GM19397 (cell line): ENCODE data around the gene SPTA1.

Experiments
- ATAC-seq: cut with Tn5 transposase; IDR thresholded peaks from one replicate; pipeline ENCODE4 v1.9.1; 2021; ENCODE audit warnings: mild to moderate bottlenecking, moderate library complexity; ENCODE audit not compliant: unreplicated experiment

SPTA1 gene

DNA sequence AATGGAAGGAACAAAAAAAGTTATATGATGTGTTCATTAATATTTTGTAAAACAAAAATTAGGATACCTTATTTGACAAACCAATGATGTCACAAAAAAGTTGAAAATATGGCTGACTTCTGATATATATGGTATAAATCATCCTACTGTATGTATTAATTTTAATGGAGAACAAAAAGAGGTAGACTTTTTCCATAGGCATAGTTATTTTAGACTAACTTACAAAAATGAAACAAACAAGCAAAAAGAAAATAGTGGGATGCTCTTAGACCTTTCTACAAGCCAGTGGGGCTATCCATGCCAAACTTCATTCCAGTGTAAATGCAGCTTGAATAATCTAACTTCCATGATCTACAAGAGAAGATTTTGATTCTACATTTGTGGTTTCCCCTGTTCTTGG is 522 bp upstream of the SPTA1 start:
- ATAC-seq = no peak

DNA sequence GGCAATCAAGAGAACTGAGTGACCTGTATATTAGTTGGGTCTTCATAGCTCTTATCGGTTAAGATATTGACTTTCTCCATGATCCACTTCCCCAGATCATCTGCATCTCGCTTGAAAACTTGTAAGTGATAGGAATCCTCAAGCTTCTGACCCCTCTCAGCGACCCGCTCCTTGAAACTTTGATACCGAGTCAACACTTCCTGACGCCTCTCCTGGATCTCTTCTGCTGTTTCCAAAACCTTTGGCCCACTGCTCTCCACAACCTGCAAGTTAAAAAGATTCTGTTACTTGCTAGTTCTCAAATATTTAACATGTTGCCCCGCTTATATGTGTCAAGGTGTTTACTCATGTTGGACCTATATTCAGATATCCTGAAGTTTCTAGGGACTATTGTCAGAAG is 1.4 kb downstream of the SPTA1 start:
- ATAC-seq = no peak

DNA sequence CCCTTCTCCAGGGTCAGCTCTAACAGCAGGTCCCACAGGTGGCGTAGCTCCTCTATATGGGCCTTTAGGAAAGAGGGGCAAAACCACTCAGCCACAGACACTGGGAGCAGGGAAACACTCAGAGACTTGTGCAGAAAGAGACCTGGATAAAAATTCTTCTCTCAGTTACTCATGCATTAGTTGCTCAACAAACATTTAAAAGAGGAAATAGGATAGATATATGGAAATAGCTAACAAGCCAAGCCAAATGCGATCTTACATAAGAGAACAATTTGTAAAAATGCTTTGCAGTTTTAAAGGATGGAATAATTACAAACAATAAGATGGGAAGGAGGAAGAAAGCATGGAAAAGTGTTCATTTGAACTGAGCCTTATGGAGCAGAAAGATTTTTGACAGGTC is 4.9 kb downstream of the SPTA1 start:
- no peak for ATAC-seq

DNA sequence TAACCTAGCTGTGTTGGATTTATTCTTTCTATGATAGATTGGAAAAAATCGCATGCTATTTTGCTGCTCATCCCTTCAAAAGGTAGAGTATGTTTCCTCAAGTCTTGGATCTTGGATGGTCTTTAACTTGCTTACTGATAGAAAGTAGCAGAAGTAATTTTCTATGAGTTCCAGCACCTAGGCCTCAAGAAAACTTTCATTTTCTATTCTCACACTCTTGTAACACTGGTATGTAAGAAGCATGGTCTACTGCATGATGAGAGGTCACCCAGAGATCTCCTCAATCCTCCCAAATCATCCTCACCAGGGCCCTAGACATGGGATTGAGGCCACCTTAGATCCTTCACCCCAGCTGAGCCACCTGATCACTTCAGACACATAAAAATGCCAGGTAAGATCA is 7.2 kb downstream of the SPTA1 start:
- no peak for ATAC-seq

DNA sequence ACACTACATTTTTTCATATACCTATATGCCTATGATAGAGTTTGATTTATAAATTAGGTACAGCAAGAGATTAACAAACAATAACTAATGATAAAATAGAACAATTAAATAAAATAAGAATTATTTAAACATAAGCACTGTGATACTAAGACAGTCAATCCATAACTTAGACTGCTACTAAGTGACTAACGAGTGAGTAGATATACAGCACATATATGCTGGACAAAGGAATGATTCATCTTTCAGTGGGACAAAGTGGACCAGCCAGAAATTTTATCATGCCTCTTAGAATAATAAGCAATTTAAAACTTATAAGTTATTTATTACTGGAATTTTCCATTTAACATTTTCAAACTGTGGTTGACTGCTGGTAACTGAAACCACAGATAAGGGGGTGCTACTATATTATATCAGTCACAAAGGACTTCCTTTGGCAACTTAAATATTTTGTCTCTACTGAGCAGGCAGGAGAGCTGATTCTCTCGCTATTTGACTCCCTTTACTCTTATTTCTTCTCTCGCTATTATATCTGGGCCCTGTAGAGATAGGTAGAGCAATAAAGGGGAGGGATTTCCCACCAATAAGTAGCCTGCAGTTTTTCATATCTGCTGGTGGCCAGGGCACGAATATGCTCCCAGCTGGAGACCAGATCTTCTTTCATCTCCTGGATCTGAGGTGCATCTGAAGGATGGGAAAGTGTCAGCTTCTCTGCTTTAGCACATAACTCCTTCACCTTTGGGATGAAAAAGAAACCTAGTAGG is 10.8 kb downstream of the SPTA1 start:
- no peak for ATAC-seq

DNA sequence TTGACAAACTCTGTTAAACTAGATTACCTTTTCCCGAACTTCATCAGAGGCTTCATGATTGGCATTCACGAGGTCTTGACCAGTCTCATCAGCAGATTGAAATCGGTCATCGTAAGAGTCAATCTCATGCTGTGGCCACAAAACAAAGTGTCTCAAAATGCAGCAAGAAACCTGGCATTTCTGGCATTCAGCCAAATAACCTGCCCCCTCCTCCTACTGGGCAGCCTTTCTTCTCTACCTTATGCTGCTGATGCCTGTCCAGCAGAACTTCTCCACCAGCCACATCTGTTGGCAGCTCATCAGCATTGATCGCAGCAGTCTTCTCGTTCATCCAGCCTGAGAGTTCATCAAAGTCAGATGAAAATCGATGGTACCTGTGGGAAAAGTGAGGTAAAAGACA is 12.2 kb downstream of the SPTA1 start:
- no peak for ATAC-seq

DNA sequence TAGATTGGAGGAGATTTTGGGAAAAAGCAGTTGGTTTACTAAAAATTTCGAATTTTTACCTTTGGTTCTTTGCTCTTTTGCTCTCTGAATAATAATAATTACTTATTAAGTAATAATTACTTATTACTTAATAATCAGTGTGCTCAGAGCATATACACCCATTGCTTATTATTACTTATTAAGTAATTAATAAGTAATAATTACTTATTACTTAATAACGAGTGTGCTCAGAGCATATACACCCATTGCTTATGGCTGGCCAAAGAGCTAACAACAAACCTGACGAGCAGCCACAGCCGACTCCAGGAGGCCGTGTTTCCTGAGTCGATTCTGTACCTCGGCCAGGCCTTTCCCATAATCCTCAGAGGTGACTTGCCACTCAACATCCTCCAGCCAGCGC is 20.5 kb downstream of the SPTA1 start:
- ATAC-seq = no peak

DNA sequence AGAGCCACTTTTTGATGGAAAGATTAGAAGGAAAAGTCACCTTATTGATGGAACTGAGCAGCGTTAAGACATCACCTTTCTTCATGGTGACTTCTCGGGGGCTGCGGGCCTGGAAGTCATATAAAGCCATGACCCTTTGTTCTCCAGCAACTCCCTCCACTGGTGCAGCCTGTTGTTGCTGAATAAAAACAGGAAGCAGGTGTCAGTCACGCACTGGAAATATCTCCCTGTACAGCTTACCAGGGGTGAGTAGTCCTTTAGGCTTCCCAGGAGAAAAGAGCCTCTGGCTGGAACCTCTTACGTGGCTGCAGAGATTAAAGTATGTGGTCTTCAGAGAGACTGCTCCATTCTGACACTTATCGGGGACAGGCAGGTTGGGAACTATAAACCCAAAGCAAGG is 31.9 kb downstream of the SPTA1 start:
- ATAC-seq = no peak

DNA sequence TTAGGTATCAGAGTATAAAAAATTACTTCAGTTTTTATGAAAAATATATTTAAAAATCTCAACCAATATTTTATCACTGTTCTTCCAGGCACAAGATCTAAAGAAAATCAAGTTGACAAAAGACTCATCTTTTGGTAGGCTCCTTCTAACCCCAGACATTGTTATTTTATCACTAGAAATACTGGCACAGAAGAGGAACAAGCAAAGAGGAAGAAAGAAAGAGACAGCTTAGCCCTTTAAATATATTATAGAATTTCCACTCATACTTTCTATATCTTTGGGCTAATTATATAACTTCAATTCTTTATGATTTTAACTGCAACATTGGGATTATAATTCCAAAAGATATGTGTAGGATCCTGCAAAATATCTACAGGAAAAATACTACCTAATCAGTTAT is 32.4 kb downstream of the SPTA1 start:
- ATAC-seq = no peak

DNA sequence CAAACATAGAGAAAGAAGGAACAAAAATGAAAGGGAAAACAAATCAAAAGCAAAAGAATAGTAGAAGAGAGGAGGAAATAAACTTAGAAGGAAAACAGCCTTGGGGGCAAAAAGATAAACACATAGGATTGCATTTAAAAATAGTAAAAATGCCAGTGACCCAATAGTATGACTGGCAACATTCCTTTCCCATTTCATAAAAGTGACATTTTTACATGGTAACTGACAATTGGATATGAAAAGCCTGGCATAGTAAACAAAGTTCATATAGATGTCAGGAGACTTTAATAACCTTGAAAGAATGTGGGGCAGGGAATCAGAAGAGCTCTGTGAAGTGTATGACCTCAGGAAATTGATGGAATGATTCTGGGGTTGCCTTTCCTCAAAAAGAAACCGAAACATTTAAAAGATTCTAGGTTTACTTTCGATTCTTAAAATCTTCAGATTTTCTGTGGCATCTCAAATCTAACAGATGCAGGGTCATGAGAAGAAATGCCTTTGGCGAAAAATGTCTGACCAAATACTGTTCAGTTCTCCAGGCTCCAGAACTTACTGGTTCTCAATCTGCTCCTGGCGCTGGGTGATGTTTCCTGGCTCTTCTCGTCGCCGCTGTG is 33.7 kb downstream of the SPTA1 start:
- no peak for ATAC-seq

DNA sequence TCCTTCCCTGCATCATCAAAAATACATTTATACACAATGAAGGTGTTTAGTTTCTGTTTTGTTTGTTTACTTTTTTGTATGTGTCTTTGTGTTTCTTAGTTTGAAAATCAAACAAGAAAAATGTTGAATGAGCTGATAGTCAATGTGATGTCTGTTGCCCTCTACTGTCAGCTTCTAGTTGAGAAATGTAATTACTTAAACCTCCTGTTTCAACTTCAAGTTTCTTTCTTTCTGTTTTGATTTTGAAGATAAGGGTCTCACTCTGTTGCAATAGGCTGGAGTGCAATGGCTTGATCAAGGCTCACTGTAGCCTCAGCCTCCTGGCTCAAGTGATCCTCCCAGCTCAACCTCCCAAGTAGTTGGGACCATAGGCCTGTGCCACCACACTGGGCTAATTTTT is 37.5 kb downstream of the SPTA1 start:
- no peak for ATAC-seq

DNA sequence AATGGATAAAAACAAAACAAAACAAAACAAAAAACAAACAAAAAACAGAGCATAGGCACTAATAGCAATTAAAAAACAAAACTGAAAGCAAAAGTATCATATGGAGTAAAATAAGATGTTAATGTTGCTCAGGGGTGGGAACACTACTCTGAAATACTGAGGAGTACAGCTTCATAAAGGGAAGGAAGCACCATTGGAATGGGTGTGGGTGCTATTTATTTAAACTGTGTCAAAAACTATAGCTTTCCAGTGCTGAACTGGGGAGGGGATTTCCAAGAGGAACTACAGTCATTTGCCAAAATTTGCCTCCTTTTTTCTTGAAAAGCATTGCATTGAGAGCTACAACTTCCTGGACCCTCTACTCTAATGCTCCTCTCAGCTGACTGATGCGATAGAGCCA is 40.0 kb downstream of the SPTA1 start:
- ATAC-seq = no peak

DNA sequence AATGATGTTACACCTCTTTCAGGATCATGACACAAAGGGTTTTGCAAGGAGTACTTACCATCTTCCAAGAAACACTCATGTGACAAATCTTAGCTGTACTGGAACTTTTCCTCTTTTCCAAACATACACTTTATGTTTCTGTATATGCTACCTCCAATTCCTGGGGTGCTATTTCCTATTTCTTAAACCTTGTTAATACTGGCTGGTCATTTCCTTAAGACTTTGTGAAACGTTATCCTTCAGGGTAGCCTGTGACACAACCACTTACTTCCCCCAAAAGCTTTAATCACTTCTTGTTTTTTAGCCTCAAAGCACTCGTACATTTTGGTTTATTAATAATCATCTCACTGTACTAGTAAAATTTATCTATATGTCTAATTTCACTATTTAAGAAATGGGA is 42.1 kb downstream of the SPTA1 start:
- ATAC-seq = no peak

DNA sequence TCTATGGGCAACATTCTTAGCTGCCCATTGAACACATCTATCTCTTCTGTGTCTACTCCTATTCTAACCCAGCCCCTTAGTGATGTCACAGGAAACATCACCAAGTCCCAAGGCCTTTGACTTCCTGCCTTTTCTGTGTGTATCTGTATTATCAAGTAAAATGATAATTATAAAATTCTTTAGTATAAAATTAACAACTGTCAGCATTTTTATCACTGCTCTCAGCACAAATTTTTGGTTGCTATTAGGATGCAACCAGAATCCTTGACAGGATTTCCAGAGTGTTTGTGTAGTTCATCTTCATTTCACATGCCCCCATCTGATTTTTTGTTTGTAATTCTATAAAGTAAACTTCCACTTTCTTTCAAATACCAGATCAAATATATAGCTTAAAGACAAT is 47.6 kb downstream of the SPTA1 start:
- no peak for ATAC-seq

DNA sequence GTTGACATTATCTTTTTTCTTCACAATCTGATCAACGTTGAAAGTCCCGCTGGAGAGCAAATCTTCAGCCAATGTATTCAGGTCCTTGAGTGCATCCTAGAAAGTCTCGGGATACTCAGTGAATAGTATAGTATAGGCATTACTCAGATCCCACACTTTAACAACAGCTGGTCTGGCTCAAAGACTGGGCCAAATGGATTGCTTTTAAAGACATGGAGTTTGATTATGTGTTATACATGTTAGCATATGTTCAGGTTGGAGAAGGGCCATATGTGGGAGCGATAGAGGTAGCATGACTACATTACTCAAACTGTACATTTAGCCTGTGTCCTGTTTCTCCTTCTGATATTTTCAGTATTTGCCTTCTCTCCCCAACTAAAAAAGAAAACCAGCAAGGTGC is 48.4 kb downstream of the SPTA1 start:
- ATAC-seq = no peak

DNA sequence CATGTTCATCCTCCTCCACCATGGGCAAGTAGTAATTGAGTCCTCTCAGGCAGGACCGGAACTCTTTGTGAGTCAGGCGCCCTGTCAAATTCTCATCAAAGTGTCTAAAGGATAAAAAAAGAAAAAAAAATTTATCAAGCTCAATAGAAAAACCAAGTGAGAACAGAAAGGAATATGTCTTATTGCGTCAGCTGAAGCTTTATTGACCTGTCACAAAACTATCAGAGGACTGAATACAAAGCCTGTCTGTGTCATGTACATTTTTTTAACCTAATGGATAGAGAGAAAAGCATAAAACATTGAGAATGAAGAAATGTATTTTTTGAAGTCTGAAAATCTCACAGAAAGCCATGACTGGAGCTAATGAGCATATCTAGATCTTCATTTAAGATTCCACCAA is 72.8 kb downstream of the SPTA1 start:
- no peak for ATAC-seq

DNA sequence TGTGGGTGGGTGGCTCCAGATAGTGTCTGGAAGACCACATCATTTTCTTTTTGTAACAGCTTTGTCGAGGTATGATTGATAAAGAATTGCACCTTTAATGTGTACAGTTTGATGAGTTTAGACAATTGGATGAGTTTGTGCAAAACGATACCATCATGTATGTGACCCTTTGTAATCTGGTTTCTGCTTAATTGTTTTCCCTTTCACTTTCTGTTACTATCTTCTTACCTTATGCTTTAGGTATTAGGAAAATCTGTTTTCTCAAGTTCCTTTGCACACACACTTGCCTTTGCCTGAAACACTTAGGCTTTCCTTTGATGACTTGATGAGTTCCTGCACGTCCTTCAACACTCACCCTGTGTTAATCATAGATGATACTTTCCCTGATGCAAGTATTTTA is 74.6 kb downstream of the SPTA1 start:
- ATAC-seq = no peak

DNA sequence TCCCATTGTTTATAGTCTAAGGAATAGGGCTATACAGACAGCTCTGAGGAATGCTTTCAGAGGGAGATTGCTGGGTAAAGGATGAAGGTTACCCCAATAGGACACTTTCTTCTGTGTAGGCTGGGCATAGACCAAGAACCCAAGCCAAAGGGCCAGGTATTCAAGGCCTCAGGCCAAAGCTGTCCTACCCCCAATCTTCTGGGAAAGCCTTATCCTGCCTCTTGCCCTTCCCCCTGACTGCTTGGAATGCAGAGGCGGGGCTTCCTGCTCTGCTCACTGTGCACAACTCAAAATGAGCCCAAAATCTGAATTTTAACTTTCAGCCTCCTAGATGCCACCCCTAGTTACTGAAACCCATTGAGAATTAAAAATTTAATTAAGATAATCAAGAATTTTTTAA is 79.2 kb downstream of the SPTA1 start:
- no peak for ATAC-seq

DNA sequence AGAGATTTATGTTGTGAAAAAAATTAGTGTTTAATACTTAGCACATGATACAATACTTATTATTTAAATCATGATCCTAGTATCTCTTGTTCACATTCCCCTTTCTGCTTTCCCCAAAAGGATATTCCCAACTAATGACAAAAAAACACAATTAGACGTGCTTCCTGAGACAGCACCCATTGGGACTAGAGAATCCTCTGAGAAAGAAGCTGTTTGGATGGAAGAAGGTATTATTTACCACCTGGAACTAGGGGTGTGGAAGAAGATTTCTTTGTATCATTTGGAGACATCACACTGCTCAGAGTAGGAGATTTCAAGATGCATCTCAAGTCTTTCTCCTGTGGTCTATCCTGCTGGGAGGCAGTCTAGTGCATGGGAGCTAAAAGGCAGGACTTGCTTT is 81.5 kb downstream of the SPTA1 start, which contains the start of gene OR10Z1:
TSS of gene OR10Z1 (plus strand) at position 301 of the 400 bp plus-strand sequence. CDS start 1,171 bp downstream, outside the sequence.
- ATAC-seq = no peak

DNA sequence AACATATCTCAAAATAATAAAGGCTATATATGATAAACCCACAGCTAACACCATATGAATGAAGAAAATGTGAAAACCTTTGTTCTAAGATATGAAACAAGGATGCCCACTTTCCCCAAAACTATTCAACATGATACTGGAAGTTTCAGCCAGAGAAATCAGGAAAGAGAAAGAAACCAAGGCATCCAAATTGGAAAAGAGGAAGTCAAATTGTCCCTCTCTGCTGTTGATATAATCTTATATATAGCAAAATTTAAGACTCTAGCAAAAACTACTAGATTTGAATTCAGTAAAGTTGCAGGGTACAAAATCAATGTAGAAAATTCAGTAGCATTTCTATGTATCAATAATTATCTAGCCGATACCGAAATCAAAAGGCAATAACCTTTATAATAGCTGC is 85.8 kb downstream of the SPTA1 start:
- ATAC-seq = no peak

DNA sequence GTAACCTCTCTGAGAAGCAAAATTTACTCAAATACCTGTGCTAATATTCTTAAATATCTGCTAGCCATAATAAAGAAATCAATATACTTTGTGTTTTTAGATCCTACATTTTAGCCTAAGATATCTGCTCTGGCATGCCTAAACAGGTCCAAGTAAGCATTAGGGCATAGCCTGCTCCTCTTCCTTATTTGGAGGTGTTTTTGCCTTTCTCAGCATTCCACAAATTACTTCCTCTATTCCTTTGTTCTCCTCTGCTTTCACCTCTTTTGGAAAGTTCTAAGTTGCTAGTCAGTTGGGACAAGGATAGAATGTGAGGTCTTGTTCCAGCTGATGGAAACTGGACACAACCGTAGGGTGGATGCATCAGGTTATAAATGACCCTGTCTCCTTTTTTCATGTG is 99.6 kb downstream of the SPTA1 start:
- ATAC-seq = no peak

DNA sequence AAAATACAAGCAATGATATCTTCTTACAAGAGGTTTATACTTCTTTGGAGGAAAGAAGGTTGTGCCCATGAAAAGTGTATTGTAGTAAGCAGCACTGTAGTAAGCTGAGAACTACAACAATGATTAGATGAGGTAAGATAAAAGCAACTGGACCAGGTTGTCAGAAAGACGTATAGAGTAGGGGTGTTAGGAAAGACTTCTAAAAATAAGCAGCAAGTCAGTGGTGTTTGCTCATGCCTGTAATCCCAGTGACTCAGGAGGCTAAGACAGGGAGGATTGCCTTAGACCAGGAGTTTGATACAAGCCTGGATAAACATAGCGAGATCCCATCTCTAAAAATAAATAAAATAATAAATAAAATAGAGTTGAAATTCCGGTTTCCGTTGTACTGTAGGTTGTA is 102.6 kb downstream of the SPTA1 start:
- no peak for ATAC-seq

DNA sequence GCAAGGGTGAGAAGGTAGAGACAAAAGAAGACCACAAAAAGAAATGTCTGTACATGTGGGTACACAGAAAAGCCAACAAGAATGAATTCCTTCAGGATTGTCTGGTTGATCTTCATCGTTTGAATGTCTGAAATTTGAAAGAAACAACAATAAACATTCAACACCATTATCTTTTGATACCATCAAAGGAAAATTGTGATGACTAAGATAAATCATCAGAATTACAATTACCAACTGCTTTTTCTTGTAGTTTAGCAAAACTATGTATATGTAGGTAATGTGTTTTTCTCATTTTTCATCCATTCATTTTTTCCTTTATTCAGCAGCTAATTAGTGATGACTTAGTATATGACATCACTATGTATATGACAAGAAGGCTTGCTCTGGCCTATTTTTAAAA is 106.8 kb downstream of the SPTA1 start, which contains the start of gene OR10X1:
TSS of gene OR10X1 (minus strand) at position 167 of the 400 bp plus-strand sequence. CDS start at position 167, 0 bp downstream.
- no peak for ATAC-seq
